Measurements from ENCODE around the gene COL7A1. TPM values are rescaled to one million over a fixed set of nuclear protein-coding genes. Genes with fewer than 3 reads are reported as not detected.
A peak's percentile ranks its signal among the peaks of the same experiment; 100 is the strongest.

Gene COL7A1
- total and polyA plus RNA-seq, 2 of the 13 experiments (the other 11 are each of a cell fraction or from before 2014, with no cell fraction given): 2.7 to 11.7 TPM

DNA sequence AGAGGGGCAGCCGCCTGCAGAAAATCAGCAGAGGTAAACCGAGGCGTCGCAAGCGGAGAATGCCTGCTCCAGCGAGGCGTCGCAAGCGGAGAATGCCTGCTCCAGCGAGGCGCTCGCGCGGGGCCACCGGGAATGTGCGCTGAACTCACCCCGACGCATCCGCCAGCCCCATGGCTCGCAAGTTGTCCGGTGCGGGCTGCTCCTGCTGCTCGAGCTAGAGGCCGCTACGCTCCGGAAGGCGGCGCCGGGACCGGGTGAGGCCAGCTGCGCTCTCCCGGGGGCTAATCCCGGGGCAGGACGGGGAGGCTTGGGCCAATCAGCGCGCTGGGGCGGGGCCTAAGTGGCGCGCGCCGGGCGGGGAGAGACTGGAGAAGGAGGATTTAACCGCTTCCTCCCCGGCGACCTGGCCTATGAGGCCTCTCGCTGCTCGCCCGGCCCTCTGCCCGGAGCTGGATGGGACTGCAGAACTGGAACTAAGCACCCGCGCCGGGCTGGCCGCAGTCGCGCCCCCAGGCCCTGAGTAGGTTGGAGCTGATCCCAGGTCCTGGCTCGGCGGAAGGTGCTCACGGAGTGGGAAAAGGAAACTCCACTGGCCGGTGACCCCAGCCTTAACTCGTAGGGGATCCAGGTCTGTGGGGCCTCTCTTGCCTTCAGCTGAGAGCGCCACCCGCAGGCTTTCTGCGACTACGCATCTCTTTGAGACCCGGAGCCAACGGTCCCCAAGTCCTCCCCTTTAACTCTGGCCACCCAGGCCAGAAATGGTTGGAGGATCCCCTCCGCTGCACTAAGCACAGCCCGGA, 40.3 kb upstream of the COL7A1 start, which contains the start of gene SLC26A6 (continued):
- peak; percentile 26 for TF ChIP-seq KLF6 (CRISPR knock-in tag; IDR thresholded peaks at IDR 0.05)
- TF ChIP-seq RAD21 (CRISPR knock-in tag; IDR thresholded peaks at IDR 0.05): peak; percentile 77
- TF ChIP-seq MBNL3 (CRISPR knock-in tag; conservative IDR thresholded peaks at IDR 0.05): no peak
- 0 out of 2 replicates have a peak, but pooled peaks have one; percentile 57 for TF ChIP-seq ARHGAP35 (CRISPR knock-in tag; IDR thresholded peaks at IDR 0.05; ENCODE audit: borderline replicate concordance)
- TF ChIP-seq JUN (CRISPR knock-in tag; IDR thresholded peaks at IDR 0.05): no peak
- TF ChIP-seq, protein P1, sequence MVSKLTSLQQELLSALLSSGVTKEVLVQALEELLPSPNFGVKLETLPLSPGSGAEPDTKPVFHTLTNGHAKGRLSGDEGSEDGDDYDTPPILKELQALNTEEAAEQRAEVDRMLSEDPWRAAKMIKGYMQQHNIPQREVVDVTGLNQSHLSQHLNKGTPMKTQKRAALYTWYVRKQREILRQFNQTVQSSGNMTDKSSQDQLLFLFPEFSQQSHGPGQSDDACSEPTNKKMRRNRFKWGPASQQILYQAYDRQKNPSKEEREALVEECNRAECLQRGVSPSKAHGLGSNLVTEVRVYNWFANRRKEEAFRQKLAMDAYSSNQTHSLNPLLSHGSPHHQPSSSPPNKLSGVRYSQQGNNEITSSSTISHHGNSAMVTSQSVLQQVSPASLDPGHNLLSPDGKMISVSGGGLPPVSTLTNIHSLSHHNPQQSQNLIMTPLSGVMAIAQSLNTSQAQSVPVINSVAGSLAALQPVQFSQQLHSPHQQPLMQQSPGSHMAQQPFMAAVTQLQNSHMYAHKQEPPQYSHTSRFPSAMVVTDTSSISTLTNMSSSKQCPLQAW (CRISPR knock-in tag; IDR thresholded peaks at IDR 0.05): peak; percentile 76
- TF ChIP-seq ZSCAN29 (CRISPR knock-in tag; conservative IDR thresholded peaks at IDR 0.05): no peak
- TF ChIP-seq TP53 (CRISPR knock-in tag; conservative IDR thresholded peaks at IDR 0.05): peak; percentile 52; the same call in 1 of the 2 replicates
- no peak for TF ChIP-seq FUBP1 (CRISPR knock-in tag; IDR thresholded peaks at IDR 0.05; ENCODE audit: borderline replicate concordance)
- no peak for TF ChIP-seq NONO (IDR thresholded peaks at IDR 0.05)
- TF ChIP-seq NONO (CRISPR knock-in tag; conservative IDR thresholded peaks at IDR 0.05): peak; percentile 93
- TF ChIP-seq NFATC3 (CRISPR knock-in tag; IDR thresholded peaks at IDR 0.05): no peak
- no peak for TF ChIP-seq ZSCAN31 (CRISPR knock-in tag; IDR thresholded peaks at IDR 0.05; ENCODE audit: low read depth)
- TF ChIP-seq ZNF776 (CRISPR knock-in tag; IDR thresholded peaks at IDR 0.05): no peak; the same call in 1 of the 2 replicates
- TF ChIP-seq ZNF761 (CRISPR knock-in tag; conservative IDR thresholded peaks at IDR 0.05): peak; percentile 49; the same call in 1 of the 2 replicates
- TF ChIP-seq ZNF329 (CRISPR knock-in tag; IDR thresholded peaks at IDR 0.05; ENCODE audit: low read depth): no peak
- no peak for TF ChIP-seq ZNF260 (CRISPR knock-in tag; IDR thresholded peaks at IDR 0.05; ENCODE audit: borderline replicate concordance, low read depth)
- peak; percentile 68; the same call in 1 of the 2 replicates for TF ChIP-seq ZNF564 (CRISPR knock-in tag; IDR thresholded peaks at IDR 0.05)
- peak; percentile 86 for TF ChIP-seq ZGPAT (CRISPR knock-in tag; IDR thresholded peaks at IDR 0.05)
- TF ChIP-seq PCBP2 (optimal IDR thresholded peaks at IDR 0.05; ENCODE audit: low read depth, low read length, poor library complexity, severe bottlenecking): no peak
- TF ChIP-seq ZMYM4 (CRISPR knock-in tag; IDR thresholded peaks at IDR 0.05): peak; percentile 79
- TF ChIP-seq ZFP82 (CRISPR knock-in tag; IDR thresholded peaks at IDR 0.05; ENCODE audit: borderline replicate concordance): peak; percentile 52; the same call in 1 of the 2 replicates
- TF ChIP-seq, protein P2, sequence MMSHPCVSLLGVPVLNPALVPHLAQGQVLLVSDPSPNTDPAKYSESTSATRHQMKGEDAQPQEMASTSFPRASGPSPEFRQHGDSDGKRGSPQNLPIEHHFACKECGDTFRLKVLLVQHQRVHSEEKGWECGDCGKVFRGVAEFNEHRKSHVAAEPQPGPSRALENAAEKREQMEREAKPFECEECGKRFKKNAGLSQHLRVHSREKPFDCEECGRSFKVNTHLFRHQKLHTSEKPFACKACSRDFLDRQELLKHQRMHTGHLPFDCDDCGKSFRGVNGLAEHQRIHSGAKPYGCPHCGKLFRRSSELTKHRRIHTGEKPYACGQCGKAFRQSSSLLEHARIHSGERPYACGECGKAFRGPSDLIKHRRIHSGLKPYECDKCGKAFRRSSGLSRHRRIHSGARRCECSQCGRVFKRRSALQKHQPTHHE (CRISPR knock-in tag; IDR thresholded peaks at IDR 0.05; ENCODE audit: borderline replicate concordance): peak; percentile 54; the same call in 1 of the 2 replicates
- TF ChIP-seq ZBTB42 (CRISPR knock-in tag; IDR thresholded peaks at IDR 0.05): no peak; the same call in 1 of the 2 replicates

Measured in HepG2 (cell line).